ENCODE data around the gene TTBK2.

TTBK2 gene

GRCh38 chr15:42730536-42730935 lies 190.0 kb downstream of the TTBK2 start:
- Histone ChIP-seq H3K9me3 (ENCODE audit: low read length) (no peaks in the 10 kb centered on the region), H3K36me3 (ENCODE audit: insufficient read depth, low read length) (peaks cover 89% of the 10 kb centered on the region), H3K9ac (ENCODE audit: low read length) (no peak overlapping the region), H3F3A (ENCODE audit: insufficient read depth, low read length) (no peaks in the 10 kb centered on the region), H3K27me3 (ENCODE audit: insufficient read depth, low read length) (no peaks in the 10 kb centered on the region), H4K20me1 (ENCODE audit: insufficient read depth, low read length) (no peaks in the 10 kb centered on the region), H3K27ac (ENCODE audit: low read depth, low read length, poor library complexity, severe bottlenecking) (no peak overlapping the region), H3K79me2 (ENCODE audit: insufficient read depth, low read length) (no peaks in the 10 kb centered on the region), H3K9me2 (ENCODE audit: low read depth, low read length) (no peaks in the 10 kb centered on the region), H3K4me1 (ENCODE audit: insufficient read depth, low read length, severe bottlenecking) (peaks cover 12% of the 10 kb centered on the region), H2AFZ (ENCODE audit: low read length) (no peak overlapping the region), H3K4me3 (ENCODE audit: low read depth, low read length, poor library complexity, severe bottlenecking) (no peak overlapping the region), H3K4me2 (ENCODE audit: low read length) (no peak overlapping the region)
- TF ChIP-seq CTCF (IDR thresholded peaks at IDR 0.05; ENCODE audit: low read length) (no peak), EZH2 (IDR thresholded peaks at IDR 0.05; ENCODE audit: borderline replicate concordance, low read length) (no peak)

DNA sequence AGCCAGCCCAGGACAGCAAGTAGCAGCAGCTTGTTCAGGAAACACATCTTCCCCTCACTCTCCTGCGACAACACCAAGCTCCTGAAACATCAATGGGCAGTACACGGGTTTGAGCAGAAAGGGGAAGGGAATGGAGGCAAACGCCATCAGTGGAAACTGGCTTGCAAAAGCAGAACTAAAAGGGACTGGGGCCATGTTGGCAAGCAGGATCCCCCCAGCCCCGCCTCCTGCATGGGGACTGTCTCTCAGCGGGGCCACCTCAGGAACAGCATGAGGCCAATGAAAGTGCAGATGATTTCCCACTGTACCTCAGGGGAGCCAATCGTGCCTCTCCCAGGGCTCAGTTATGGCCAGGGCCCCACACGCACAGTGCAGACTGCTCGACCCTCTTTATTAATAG lies 190.4 kb downstream of the TTBK2 start:
- Histone ChIP-seq H3K79me2 (ENCODE audit: insufficient read depth, low read length) (no peaks in the 10 kb centered on the region), H3K4me2 (ENCODE audit: low read length) (no peak overlapping the region), H3F3A (ENCODE audit: insufficient read depth, low read length) (no peaks in the 10 kb centered on the region), H3K27me3 (ENCODE audit: insufficient read depth, low read length) (no peaks in the 10 kb centered on the region), H4K20me1 (ENCODE audit: insufficient read depth, low read length) (no peaks in the 10 kb centered on the region), H3K9me3 (ENCODE audit: low read length) (no peaks in the 10 kb centered on the region), H3K9ac (ENCODE audit: low read length) (no peak overlapping the region), H3K27ac (ENCODE audit: low read depth, low read length, poor library complexity, severe bottlenecking) (no peak overlapping the region), H3K4me3 (ENCODE audit: low read depth, low read length, poor library complexity, severe bottlenecking) (no peak overlapping the region), H3K9me2 (ENCODE audit: low read depth, low read length) (no peaks in the 10 kb centered on the region), H2AFZ (ENCODE audit: low read length) (no peak overlapping the region), H3K4me1 (ENCODE audit: insufficient read depth, low read length, severe bottlenecking) (peaks cover 8% of the 10 kb centered on the region), H3K36me3 (ENCODE audit: insufficient read depth, low read length) (peaks cover 89% of the 10 kb centered on the region)
- TF ChIP-seq CTCF (IDR thresholded peaks at IDR 0.05; ENCODE audit: low read length): no peak
- no peak for TF ChIP-seq EZH2 (IDR thresholded peaks at IDR 0.05; ENCODE audit: borderline replicate concordance, low read length)

DNA sequence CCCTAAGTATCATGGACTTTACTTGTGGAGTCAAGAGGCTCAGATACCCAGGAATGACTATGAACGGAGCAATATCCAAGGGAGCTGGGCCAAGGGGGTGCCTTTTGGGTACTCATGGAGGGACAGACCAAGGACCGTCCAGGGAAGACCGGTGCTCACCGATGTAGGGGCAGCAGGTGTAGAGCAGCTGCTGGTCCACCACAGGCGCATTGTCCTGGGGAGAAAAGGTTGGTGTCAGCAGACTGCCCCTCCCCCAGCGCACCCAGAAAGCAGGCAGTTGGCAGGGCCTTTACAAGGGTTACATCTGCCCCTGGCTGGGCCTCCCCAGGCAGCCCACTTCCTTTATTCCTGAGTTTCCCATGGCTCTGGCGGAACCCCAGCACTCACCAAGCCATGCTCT lies 191.2 kb downstream of the TTBK2 start:
- Histone ChIP-seq H3K9me2 (ENCODE audit: low read depth, low read length) (no peaks in the 10 kb centered on the region), H3K79me2 (ENCODE audit: insufficient read depth, low read length) (no peaks in the 10 kb centered on the region), H3K27me3 (ENCODE audit: insufficient read depth, low read length) (no peaks in the 10 kb centered on the region), H3K36me3 (ENCODE audit: insufficient read depth, low read length) (peaks cover 92% of the 10 kb centered on the region), H3K9me3 (ENCODE audit: low read length) (no peaks in the 10 kb centered on the region), H2AFZ (ENCODE audit: low read length) (no peak overlapping the region), H3K9ac (ENCODE audit: low read length) (no peak overlapping the region), H3K4me1 (ENCODE audit: insufficient read depth, low read length, severe bottlenecking) (peaks cover under 1% of the 10 kb centered on the region), H4K20me1 (ENCODE audit: insufficient read depth, low read length) (no peaks in the 10 kb centered on the region), H3K4me3 (ENCODE audit: low read depth, low read length, poor library complexity, severe bottlenecking) (no peak overlapping the region), H3F3A (ENCODE audit: insufficient read depth, low read length) (no peaks in the 10 kb centered on the region), H3K27ac (ENCODE audit: low read depth, low read length, poor library complexity, severe bottlenecking) (no peak overlapping the region), H3K4me2 (ENCODE audit: low read length) (no peak overlapping the region)
- TF ChIP-seq CTCF (IDR thresholded peaks at IDR 0.05; ENCODE audit: low read length): no peak
- TF ChIP-seq EZH2 (IDR thresholded peaks at IDR 0.05; ENCODE audit: borderline replicate concordance, low read length): no peak
